Stimulated activated CD4-positive, alpha-beta T cell treated with anti-CD3 and anti-CD28 coated beads, Interleukin-15, amount 100 ng/mL, for 1 hour (primary cell): ENCODE data around the gene NOP53.
"Not testable (repeated sequence)": the region's sequence is repeated elsewhere in the genome, so short reads cannot be mapped to it uniquely, and the experiment has no call there.

Experiments
- DNase-seq, 2 donors: peaks; one replicate each; pipeline ENCODE4 v3.0.0-alpha.2; 2020; ENCODE audit warnings: low read depth in 1 of 2, low spot score in 1 of 2

Gene NOP53

GRCh38 chr19:47771291-47771690 is 25.9 kb downstream of the NOP53 start:
- DNase-seq: not testable (repeated sequence)

GRCh38 chr19:47776568-47776967 is 31.2 kb downstream of the NOP53 start:
- DNase-seq: no peak

- not testable (repeated sequence) for DNase-seq
These were observed 32.1 kb downstream of the NOP53 start for GRCh38 chr19:47777245-47778048.

- peak; percentile 62 to 63 for DNase-seq
These were observed 33.0 kb downstream of the NOP53 start, which contains the start of gene SELENOW for GRCh38 chr19:47778049-47778953. Gene SELENOW, plus strand, starts transcription at chr19:47778703. Its CDS starts 83 bp downstream, at chr19:47778786.

GRCh38 chr19:47778954-47779351 is 33.6 kb downstream of the NOP53 start:
- DNase-seq: no peak

GRCh38 chr19:47779524-47780214 is 34.3 kb downstream of the NOP53 start:
- no peak for DNase-seq

GRCh38 chr19:47780215-47780551 is 34.8 kb downstream of the NOP53 start:
- no peak for DNase-seq

GRCh38 chr19:47781590-47782262 is 36.4 kb downstream of the NOP53 start:
- no peak for DNase-seq

GRCh38 chr19:47786566-47786965 is 41.2 kb downstream of the NOP53 start:
- no peak for DNase-seq

GRCh38 chr19:47787307-47787706 is 42.0 kb downstream of the NOP53 start:
- not testable (repeated sequence) for DNase-seq

- DNase-seq: not testable (repeated sequence)
These were observed 44.5 kb downstream of the NOP53 start for GRCh38 chr19:47789811-47790210.

- DNase-seq: peak; percentile 64 to 81
These were observed 45.1 kb downstream of the NOP53 start for GRCh38 chr19:47790398-47790814.

GRCh38 chr19:47792616-47793015 is 47.3 kb downstream of the NOP53 start:
- DNase-seq: no peak

- DNase-seq: no peak
These were observed 49.2 kb downstream of the NOP53 start for GRCh38 chr19:47794526-47794925.

GRCh38 chr19:47796785-47797184 is 51.4 kb downstream of the NOP53 start:
- DNase-seq: no peak

GRCh38 chr19:47797996-47798903 is 52.9 kb downstream of the NOP53 start:
- no peak for DNase-seq

- DNase-seq: no peak
These were observed 53.5 kb downstream of the NOP53 start for GRCh38 chr19:47798904-47799266.

GRCh38 chr19:47801270-47801669 is 55.9 kb downstream of the NOP53 start:
- no peak for DNase-seq

GRCh38 chr19:47802521-47803043 is 57.2 kb downstream of the NOP53 start:
- no peak for DNase-seq

GRCh38 chr19:47803148-47803547 is 57.8 kb downstream of the NOP53 start:
- DNase-seq: not testable (repeated sequence)
